ENCODE data around the gene IL1R2. TPM values are rescaled to one million over a fixed set of nuclear protein-coding genes. Genes with fewer than 3 reads are reported as not detected.
A peak's percentile ranks its signal among the peaks of the same experiment; 100 is the strongest.

Gene IL1R2
- total and polyA plus RNA-seq, 2 donors from 2014 or later, result 11.2 to 20.0 TPM

- Histone ChIP-seq H3K9ac (ENCODE audit: low read length in 3 of 3) (no peak overlapping the region), H3K27ac (ENCODE audit: low read depth in 2 of 2, low read length in 2 of 2) (no peak overlapping the region), H3K36me3 (ENCODE audit: control insufficient read depth in 2 of 3, insufficient read depth in 3 of 3, low read length in 3 of 3) (no peaks in the 10 kb centered on the region), H3K27me3 (ENCODE audit: control insufficient read depth, insufficient read depth, low read length) (no peaks in the 10 kb centered on the region), H3K4me1 (ENCODE audit: control insufficient read depth in 2 of 3, insufficient read depth in 2 of 3, low read depth in 1 of 3, low read length in 3 of 3) (peaks cover 0 to 7% (median 3%) of the 10 kb centered on the region in 3 donors), H3K9me3 (ENCODE audit: control insufficient read depth in 2 of 3, insufficient read depth in 1 of 3, low read length in 3 of 3) (no peaks in the 10 kb centered on the region), H3K4me3 (ENCODE audit: low read length in 3 of 3) (no peak overlapping the region)
- intact Hi-C loops (cut with DNase I), result no loop called here
- DNase-seq, result no peak
- no peak for FAIRE-seq
- no peak for TF ChIP-seq CTCF (IDR thresholded peaks at IDR 0.05; ENCODE audit: borderline replicate concordance, extremely low read depth, insufficient read depth)
These were observed 13.7 kb downstream of the IL1R2 start for GRCh38 chr2:102005449-102005848.

GRCh38 chr2:102005989-102006885 is 14.5 kb downstream of the IL1R2 start:
- Histone ChIP-seq H3K9ac (ENCODE audit: low read length in 3 of 3) (no peak overlapping the region), H3K27ac (ENCODE audit: low read depth in 2 of 2, low read length in 2 of 2) (no peak overlapping the region), H3K4me3 (ENCODE audit: low read length in 3 of 3) (no peak overlapping the region), H3K4me1 (ENCODE audit: control insufficient read depth in 2 of 3, insufficient read depth in 2 of 3, low read depth in 1 of 3, low read length in 3 of 3) (peaks cover 0 to 7% (median 3%) of the 10 kb centered on the region in 3 donors), H3K27me3 (ENCODE audit: control insufficient read depth, insufficient read depth, low read length) (no peaks in the 10 kb centered on the region), H3K36me3 (ENCODE audit: control insufficient read depth in 2 of 3, insufficient read depth in 3 of 3, low read length in 3 of 3) (no peaks in the 10 kb centered on the region), H3K9me3 (ENCODE audit: control insufficient read depth in 2 of 3, insufficient read depth in 1 of 3, low read length in 3 of 3) (no peaks in the 10 kb centered on the region)
- FAIRE-seq, result no peak
- peak; percentile 57 for TF ChIP-seq CTCF (IDR thresholded peaks at IDR 0.05; ENCODE audit: borderline replicate concordance, extremely low read depth, insufficient read depth)
- peak in 1 of 5 donors; percentile 65 for DNase-seq
- intact Hi-C loops (cut with DNase I), result no loop called here

GRCh38 chr2:102006886-102007278 is 15.1 kb downstream of the IL1R2 start:
- FAIRE-seq (no peak), DNase-seq (no peak)
- no peak overlapping the region for H3K9ac ChIP-seq (ENCODE audit: low read length in 3 of 3)
- TF ChIP-seq CTCF (IDR thresholded peaks at IDR 0.05; ENCODE audit: borderline replicate concordance, extremely low read depth, insufficient read depth), result no peak
- H3K9me3 ChIP-seq (ENCODE audit: control insufficient read depth in 2 of 3, insufficient read depth in 1 of 3, low read length in 3 of 3), result no peaks in the 10 kb centered on the region
- intact Hi-C loops (cut with DNase I), result no loop called here
- H3K4me3 ChIP-seq (ENCODE audit: low read length in 3 of 3), result no peak overlapping the region
- no peaks in the 10 kb centered on the region for H3K27me3 ChIP-seq (ENCODE audit: control insufficient read depth, insufficient read depth, low read length)
- H3K4me1 ChIP-seq (ENCODE audit: control insufficient read depth in 2 of 3, insufficient read depth in 2 of 3, low read depth in 1 of 3, low read length in 3 of 3), result peaks cover 0 to 7% (median 3%) of the 10 kb centered on the region in 3 donors
- H3K27ac ChIP-seq (ENCODE audit: low read depth in 2 of 2, low read length in 2 of 2), result no peak overlapping the region
- H3K36me3 ChIP-seq (ENCODE audit: control insufficient read depth in 2 of 3, insufficient read depth in 3 of 3, low read length in 3 of 3), result no peaks in the 10 kb centered on the region

Measured in kidney (tissue), 14 donors.